SU-DHL-6 (cell line): ENCODE results near the gene TMCC3.

Source experiments
- H2AFZ ChIP-seq: fragments of 200-600 bp; sonication (generic); 2 replicates; pipeline ENCODE4 v1.6.1; 2014; ENCODE audit warnings: low read depth, mild to moderate bottlenecking, moderate library complexity, mixed read lengths, antibody characterized with exemption, low read length; ENCODE audit not compliant: severe bottlenecking
- H3F3A ChIP-seq: fragments of 200-600 bp; shearing (Covaris generic); 2 replicates; pipeline ENCODE4 v1.6.0; 2016; ENCODE audit warnings: antibody characterized with exemption, mild to moderate bottlenecking; ENCODE audit not compliant: insufficient read depth
- H3K27ac ChIP-seq: fragments of 200-600 bp; sonication (generic); 2 replicates; pipeline ENCODE4 v1.5.1; 2016; ENCODE audit warnings: low read depth, mild to moderate bottlenecking, low read length, moderate library complexity, mixed read lengths
- H3K27me3 ChIP-seq: fragments of 200-600 bp; sonication (generic), shearing (Covaris generic); 2 replicates; pipeline ENCODE4 v1.6.0; 2014; ENCODE audit warnings: mild to moderate bottlenecking, low read length
- H3K36me3 ChIP-seq: fragments of 200-600 bp; sonication (generic); 2 replicates; pipeline ENCODE4 v1.6.1; 2014; ENCODE audit warnings: mild to moderate bottlenecking, low read length, mixed read lengths
- H3K4me2 ChIP-seq: fragments of 300-600, 200-600 bp; shearing (Covaris generic), sonication (generic); 2 replicates; pipeline ENCODE4 v1.6.0; 2014; ENCODE audit warnings: low read length, low read depth, mild to moderate bottlenecking; ENCODE audit not compliant: poor library complexity, severe bottlenecking
- H3K4me3 ChIP-seq: fragments of 200-600 bp; sonication (generic); 2 replicates; pipeline ENCODE4 v1.5.1; 2014; ENCODE audit warnings: antibody characterized with exemption, low read length, mild to moderate bottlenecking, mixed read lengths; ENCODE audit not compliant: insufficient read depth, poor library complexity, severe bottlenecking
- H3K79me2 ChIP-seq: fragments of 200-600 bp; sonication (generic); 2 replicates; pipeline ENCODE4 v1.6.1; 2014; ENCODE audit warnings: mild to moderate bottlenecking, low read length, moderate library complexity; ENCODE audit not compliant: insufficient read depth
- H3K9ac ChIP-seq: fragments of 200-600 bp; sonication (generic); 2 replicates; pipeline ENCODE4 v1.7.0; 2014; ENCODE audit warnings: mild to moderate bottlenecking, low read length
- H3K9me2 ChIP-seq: fragments of 200-600 bp; sonication (generic); replicated peaks from 2 replicates; pipeline ENCODE4 v1.6.1; 2014; ENCODE audit warnings: low read length; ENCODE audit not compliant: insufficient read depth
- H3K9me3 ChIP-seq: fragments of 200-600 bp; sonication (generic); 2 replicates; pipeline ENCODE4 v1.6.1; 2014; ENCODE audit warnings: low read length, mixed read lengths; ENCODE audit not compliant: insufficient read depth
- H4K20me1 ChIP-seq: fragments of 200-600 bp; sonication (generic); 2 replicates; pipeline ENCODE4 v1.6.1; 2014; ENCODE audit warnings: low read depth, mild to moderate bottlenecking, antibody characterized with exemption, low read length, moderate library complexity, mixed read lengths
- CTCF ChIP-seq: fragments of 200-600 bp; sonication (generic); IDR thresholded peaks from one replicate; pipeline ENCODE4 v1.5.1; 2017; ENCODE audit warnings: antibody characterized with exemption, mild to moderate bottlenecking, low read length, moderate library complexity; ENCODE audit not compliant: insufficient read depth, poor library complexity, severe bottlenecking
- EZH2phosphoT487 ChIP-seq: fragments of 200-600 bp; sonication (generic), shearing (Covaris generic); conservative IDR thresholded peaks from 2 replicates; pipeline ENCODE4 v1.6.1; 2018; ENCODE audit warnings: mild to moderate bottlenecking, antibody characterized with exemption, low read length, moderate library complexity, mixed read lengths

The TMCC3 gene

GRCh38 chr12:94567761-94568160 is 82.6 kb downstream of the TMCC3 start:
- no peak overlapping the region for H3K4me3 ChIP-seq
- no peak overlapping the region for H2AFZ ChIP-seq
- no peaks in the 10 kb centered on the region for H3K36me3 ChIP-seq
- H3K9ac ChIP-seq, result no peak overlapping the region
- no peaks in the 10 kb centered on the region for H3F3A ChIP-seq
- no peaks in the 10 kb centered on the region for H3K9me2 ChIP-seq
- H3K9me3 ChIP-seq, result no peaks in the 10 kb centered on the region
- no peaks in the 10 kb centered on the region for H3K27me3 ChIP-seq
- no peak overlapping the region for H3K27ac ChIP-seq
- TF ChIP-seq EZH2phosphoT487 (no peak), CTCF (no peak)
- H3K4me2 ChIP-seq, result no peak overlapping the region
- H3K79me2 ChIP-seq, result no peaks in the 10 kb centered on the region
- H4K20me1 ChIP-seq, result no peaks in the 10 kb centered on the region

DNA sequence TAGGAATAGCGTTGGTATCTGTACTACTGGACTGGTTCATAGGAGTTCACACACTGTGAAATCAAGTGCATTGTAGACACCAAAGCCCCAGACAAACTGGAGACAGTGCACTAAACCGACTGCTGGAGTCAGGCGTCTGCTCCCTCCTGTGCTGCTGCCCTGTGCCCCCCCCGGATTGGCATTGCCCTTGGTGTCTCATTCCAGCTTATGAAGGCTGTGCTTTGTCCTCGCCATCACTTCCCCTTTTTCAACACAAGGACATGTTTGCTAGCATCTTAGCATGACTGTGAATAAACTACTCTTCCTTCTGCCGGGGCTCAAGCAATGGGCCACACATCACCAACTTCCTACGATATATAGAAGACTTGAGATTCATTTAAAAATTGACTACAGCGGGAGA is 84.0 kb downstream of the TMCC3 start:
- no peaks in the 10 kb centered on the region for H3F3A ChIP-seq
- H3K9me3 ChIP-seq, result no peaks in the 10 kb centered on the region
- H3K9ac ChIP-seq, result no peak overlapping the region
- no peaks in the 10 kb centered on the region for H3K27me3 ChIP-seq
- no peaks in the 10 kb centered on the region for H3K36me3 ChIP-seq
- H3K4me2 ChIP-seq, result no peak overlapping the region
- H4K20me1 ChIP-seq, result no peaks in the 10 kb centered on the region
- H3K27ac ChIP-seq, result no peak overlapping the region
- H3K4me3 ChIP-seq, result no peak overlapping the region
- H3K9me2 ChIP-seq, result no peaks in the 10 kb centered on the region
- TF ChIP-seq EZH2phosphoT487, result no peak
- TF ChIP-seq CTCF, result no peak
- no peak overlapping the region for H2AFZ ChIP-seq
- H3K79me2 ChIP-seq, result no peaks in the 10 kb centered on the region

- H3K79me2 ChIP-seq, result no peaks in the 10 kb centered on the region
- no peak overlapping the region for H3K4me2 ChIP-seq
- no peaks in the 10 kb centered on the region for H3K36me3 ChIP-seq
- H3K27ac ChIP-seq, result no peak overlapping the region
- no peaks in the 10 kb centered on the region for H3K9me2 ChIP-seq
- H3K27me3 ChIP-seq, result no peaks in the 10 kb centered on the region
- H3K9ac ChIP-seq, result no peak overlapping the region
- TF ChIP-seq CTCF (no peak), EZH2phosphoT487 (no peak)
- no peaks in the 10 kb centered on the region for H3K9me3 ChIP-seq
- H2AFZ ChIP-seq, result no peak overlapping the region
- no peaks in the 10 kb centered on the region for H3F3A ChIP-seq
- no peaks in the 10 kb centered on the region for H4K20me1 ChIP-seq
- H3K4me3 ChIP-seq, result no peak overlapping the region
These were observed 84.7 kb downstream of the TMCC3 start for GRCh38 chr12:94565683-94566082.

DNA sequence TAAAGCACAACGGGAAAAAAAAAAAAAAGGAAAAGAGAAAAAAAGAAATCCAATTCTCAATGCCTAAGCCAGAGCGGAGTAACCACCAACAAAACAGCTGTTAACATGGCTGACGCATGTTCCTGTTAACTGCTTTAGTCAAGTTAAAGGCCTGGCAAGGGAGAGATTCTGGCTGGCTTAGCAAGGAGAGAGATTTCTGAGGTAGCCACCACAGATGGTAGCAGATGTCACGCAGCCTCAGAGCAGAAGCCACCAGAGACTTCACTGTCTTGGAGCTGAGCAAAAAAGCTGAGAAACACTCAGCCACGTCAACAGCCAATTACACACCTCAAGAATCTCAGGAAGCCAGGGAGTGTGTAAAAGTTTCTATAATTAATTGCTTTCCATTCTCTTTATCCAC is 87.1 kb downstream of the TMCC3 start:
- no peak overlapping the region for H3K9ac ChIP-seq
- no peak overlapping the region for H3K4me2 ChIP-seq
- H3K36me3 ChIP-seq, result no peaks in the 10 kb centered on the region
- no peak overlapping the region for H2AFZ ChIP-seq
- no peaks in the 10 kb centered on the region for H4K20me1 ChIP-seq
- H3K27ac ChIP-seq, result no peak overlapping the region
- no peaks in the 10 kb centered on the region for H3K9me3 ChIP-seq
- H3K4me3 ChIP-seq, result no peak overlapping the region
- H3K79me2 ChIP-seq, result no peaks in the 10 kb centered on the region
- no peaks in the 10 kb centered on the region for H3K27me3 ChIP-seq
- H3F3A ChIP-seq, result no peaks in the 10 kb centered on the region
- TF ChIP-seq EZH2phosphoT487, result no peak
- no peak for TF ChIP-seq CTCF
- no peaks in the 10 kb centered on the region for H3K9me2 ChIP-seq
